Stimulated activated CD4-positive, alpha-beta T cell treated with anti-CD3 and anti-CD28 coated beads, Interleukin-2, amount 100 ng/mL, for 24 hours (primary cell): ENCODE measurements around the gene ASCC1.

ENCODE experiments used
- DNase-seq, 2 donors: peaks; one replicate each; pipeline ENCODE4 v3.0.0-alpha.2; 2020

Gene ASCC1

DNA sequence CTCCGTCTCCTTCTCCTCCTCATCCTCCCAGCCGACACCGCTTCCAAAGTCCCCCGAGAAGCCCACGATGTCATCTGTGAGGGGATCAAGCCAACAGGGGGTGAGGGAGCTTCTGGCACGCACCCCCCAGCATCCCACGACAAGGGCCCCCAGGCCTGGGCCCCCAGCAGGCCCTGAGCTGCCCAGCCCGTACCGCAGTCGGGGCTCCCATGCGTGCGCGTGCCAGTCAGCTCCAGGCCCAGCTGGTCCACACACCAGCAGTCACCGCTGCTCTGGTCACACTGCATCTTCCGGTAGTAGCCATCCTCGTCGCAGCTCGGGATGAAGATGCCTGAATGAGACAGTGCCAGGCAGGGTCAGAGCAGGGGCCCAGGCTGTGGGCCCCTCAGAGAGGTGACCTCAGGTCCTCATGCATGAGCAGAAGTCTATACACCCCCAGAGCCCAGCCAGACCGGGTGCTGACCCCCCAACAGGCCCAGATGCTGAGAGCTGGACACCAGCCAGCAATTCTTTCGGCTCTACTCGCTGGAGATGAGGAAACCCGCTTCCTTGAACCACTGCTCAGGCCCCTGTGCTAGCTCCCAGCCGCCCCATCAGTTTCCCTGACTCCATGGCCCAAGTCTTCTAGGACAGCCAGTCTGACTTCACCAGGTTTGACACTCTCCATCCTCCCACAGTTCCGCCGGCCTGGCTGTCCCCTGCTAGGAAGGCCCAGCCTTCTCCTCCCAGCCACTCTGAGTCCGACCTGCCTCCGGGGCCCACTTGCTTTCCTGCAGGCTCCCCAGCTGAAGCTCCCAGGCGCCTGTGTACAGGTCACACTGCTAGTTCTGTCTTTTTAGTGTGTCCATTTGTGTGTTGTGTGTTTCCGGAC is 153.0 kb downstream of the ASCC1 start:
- no peak for DNase-seq

DNA sequence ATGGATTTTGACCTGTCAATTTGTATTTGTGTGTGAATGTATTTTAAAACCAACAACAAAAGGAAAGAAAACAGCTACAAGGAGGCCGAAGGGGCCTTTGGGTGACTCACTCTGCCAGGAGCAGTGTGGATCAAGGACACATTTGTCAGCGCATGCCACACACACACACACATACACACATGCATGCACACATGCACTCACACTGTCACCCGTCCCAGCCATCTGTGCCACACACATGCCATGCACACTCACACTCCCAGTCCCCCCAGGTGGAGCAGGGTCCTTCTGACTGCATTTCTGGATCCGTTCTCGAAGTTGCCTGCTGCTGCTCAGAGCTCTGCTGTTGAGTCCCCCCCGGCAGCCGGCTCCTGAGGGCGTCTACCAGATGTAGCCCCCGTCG is 153.7 kb downstream of the ASCC1 start:
- DNase-seq, result no peak

DNA sequence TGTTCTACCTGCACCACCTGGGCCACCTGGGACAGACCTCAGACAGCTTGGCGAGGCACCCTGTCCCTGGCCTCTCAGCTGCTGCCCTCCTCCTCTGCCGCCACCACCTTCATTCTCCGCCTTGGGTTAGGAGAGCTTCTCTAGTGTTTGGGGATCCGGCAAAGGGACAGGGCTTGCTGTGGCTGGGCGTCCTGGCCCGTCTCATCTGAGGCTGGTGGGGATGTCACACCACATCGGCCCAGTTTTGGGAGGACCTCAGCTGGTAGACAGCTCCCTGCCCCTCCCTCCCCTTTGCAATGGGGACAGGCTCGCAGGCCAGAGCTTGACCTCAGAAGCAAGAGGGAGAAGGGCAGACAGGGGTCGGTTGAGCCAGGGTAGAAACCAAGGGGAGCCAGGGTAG is 154.1 kb downstream of the ASCC1 start:
- no peak for DNase-seq

DNA sequence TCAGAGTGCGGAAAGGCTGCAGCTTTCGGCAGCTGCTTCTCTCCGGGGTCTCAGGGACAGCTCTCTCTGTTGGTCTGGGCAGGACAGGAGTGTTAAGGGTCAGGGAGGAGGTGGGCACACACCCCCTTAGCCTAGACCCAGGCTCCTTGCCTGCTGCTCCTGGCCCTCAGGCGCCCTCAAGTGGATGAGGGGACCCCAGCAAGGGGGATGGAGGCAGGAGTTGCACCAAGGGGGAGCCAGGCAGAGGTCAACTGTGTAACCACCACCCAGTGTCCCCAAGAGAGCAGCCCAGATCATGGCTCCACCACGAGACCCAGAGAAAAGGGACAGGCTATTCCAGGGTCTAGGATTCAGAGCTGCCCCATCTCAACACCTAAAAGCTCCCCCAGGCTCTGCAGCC is 154.6 kb downstream of the ASCC1 start:
- DNase-seq, result no peak

DNA sequence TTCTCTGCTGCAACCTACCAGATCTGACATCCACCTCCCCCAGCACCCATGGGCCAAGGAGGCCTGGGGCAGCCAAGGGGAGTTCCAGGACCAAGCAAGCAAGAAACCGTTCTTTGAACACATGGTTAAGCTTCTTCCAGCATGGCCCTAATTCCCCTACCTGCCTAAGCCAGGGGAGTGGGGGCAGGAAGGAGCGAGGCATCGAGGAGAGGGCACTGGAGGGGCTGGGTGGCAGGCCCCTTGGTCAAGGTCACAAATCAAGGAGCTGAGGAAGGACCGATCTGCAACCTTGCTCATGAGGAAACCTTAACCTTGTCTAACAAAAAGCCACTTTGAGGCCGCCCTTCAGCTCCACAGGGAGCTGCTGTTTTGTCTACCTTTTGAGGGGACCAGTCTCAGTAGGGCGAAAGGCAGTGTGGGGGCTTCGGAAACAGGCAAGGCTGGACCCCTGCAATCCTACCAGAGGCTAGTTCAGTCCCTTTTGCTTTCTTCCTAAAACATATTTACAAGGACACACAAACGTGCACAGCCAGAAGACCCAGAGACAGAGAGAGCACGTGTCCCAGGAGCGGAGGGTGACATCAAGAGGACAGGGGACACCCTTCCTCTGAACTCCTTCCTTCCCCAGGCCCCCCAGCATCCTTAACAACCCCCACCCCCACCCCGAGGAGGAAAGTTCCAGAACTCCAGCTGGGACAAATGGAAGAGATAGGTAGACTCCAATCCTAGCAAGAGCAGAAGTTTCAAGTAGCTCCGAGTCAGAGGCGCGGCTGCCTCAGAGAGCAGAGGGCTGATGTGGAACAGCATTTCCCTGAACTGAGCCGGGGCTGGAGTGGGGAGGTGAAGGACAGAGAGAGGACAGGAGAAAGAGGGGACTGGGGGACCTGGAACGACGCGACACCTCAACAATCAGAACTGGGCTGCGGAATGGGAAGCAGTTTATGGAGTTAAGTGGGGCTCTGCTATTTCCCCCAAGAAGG is 155.9 kb downstream of the ASCC1 start:
- no peak for DNase-seq

DNA sequence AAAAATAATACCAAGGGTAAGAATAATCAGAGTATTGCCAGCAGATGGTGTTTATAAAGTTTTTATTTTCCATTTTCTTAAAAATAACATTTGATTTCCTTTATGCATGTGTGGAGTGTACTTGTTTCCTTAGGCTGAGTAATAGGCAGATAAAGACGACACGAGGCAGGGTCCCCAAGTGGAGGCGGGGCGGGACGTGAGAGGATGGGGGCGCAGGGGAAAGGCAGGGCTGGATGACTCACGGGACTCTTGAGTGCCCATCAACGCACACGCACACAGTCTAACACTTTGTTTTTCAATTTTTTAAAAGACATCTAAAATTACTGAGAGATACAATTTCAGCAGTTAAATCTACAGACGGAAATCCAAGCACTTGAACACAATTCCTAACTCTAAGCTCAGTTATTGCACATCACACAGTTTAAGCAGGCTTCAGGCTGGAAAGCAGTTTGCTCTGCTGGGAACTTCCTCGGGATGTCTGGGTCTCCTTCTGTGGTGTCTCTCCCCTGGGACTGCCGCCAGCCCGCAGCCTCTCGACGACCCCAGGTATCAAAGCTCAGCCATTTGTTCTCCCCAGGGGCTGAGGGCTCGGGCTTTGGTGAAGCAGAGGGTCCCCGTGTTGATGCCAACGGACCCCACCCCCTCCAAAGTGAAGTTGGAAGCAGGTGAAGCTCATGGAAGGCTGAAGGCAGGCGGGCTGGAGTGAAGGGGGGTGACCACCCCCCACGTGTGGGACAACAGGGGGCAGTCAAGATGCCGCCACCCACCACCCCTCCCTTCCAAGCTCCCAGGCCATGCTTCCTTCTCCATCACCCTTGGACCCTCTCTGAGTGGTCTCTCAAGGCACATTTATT is 156.9 kb downstream of the ASCC1 start:
- DNase-seq, result no peak

DNA sequence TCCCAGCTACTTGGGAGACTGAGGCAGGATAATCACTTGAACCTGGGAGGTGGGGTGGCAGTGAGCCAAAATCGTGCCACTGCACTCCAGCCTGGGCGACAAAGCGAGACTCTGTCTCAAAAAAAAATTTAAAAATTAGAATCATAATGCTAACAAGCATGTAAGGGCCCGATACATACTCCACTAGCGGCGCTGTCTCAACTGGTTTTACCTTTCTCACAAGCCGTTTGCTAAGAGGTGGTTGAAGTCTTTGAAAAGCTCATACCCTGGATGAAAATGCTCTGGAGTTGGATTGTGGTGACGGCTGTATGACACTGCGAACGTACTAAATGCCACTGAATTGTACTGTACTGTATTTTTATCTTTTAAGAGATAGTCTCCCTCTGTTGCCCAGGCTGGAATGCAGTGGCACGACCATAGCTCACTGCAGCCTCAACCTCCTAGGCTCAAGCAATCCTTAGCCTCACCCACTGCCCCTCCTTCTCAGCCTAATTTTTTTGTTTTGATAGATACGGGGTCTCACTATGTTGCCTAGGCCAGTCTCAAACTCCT is 157.7 kb downstream of the ASCC1 start:
- DNase-seq, result no peak

DNA sequence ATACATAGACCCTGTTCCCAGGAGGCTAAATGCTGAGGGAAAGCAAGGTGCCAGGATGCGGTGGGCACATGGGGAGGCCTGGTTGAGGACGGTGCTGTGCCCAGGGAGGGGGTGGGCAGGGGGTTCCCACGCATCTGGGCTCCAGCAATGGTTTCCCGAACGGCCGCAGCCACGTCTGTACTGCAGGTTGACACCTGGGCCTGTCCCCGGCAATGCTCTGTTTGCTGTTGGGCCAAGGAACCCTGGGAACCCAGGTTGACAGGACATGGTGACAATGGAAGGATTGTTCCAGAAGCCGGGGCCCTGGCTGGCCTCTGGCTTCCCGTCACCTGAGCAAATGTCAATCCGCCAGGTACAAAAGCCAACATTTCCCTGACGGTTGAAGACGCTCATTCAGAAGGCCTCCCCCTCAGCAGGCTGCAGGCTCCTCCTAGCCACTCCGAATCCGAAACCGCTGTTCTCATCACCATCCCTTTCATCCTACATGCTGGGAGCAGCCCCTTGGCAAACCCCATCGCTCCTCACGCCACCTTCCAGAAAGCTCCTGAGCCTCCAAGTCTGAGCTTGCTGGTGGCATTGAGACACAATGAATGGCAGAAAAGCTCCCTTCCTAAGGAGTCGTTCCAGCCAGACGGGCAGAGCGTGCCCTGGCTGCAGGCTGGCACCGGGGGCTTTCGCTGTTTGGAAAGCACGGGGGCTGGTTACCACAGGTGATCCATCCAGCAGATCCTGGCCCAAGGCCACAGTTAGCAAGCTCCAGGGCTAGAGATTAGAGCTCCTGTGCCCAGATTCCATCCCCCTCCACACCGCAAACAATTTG is 158.9 kb downstream of the ASCC1 start:
- no peak for DNase-seq

DNA sequence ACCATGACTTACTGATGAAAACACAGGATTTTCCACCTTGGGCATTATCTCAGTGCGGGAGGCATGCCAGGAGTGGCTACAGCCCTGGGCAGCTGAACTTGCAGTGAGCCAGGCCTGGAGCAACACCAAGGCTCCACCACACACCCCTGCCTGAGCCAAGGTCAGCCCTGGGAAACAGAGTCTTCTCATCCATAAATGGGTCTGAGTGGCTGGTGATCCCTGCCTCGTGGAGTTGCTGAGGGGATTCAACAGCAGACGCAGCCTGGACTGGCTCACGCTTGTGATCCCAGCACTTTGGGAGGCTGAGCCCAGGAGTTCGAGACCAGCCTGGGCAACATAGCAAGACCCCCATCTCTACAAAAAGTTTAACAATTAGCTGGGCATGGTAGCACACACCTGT is 160.0 kb downstream of the ASCC1 start:
- DNase-seq, result no peak

DNA sequence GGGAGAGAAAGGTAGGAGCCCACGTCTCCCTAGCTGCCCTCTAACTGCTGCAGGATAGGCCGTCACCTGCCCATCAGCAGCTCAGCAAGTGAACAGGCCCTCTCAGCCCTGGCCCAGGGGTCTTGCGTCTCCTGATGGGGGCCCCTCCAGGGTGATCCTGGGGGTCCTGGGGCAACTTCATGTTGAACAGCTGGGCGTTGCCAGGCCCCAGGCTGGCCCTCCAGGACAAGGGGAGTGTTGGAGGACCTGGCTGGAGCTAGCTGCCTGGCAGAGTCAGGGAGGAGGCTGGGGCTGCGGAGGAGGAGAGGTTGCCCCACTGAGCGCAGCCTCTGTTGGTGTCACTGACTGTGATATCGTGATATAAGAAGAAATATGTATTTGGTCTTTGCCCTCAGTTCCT is 162.4 kb downstream of the ASCC1 start:
- no peak for DNase-seq

DNA sequence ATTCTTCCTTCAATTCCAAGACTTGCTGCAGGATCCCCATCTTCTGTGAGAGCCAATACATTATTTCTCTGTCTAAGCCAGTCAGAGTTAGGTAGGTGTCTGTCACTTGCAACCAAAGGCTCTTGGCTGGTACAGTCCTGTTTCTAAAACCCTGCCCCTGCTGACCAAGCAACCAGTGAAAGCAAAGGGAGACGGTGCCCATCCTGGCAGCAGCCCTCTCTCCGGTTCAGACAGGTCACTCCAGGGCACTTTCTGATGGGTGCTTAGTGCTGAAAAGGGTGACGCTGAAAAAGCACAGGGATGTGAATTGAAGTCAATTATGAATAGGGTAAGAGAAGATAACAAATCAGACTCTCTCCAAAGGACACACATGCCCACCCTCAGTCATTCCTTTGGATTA is 165.2 kb downstream of the ASCC1 start:
- DNase-seq, result no peak

DNA sequence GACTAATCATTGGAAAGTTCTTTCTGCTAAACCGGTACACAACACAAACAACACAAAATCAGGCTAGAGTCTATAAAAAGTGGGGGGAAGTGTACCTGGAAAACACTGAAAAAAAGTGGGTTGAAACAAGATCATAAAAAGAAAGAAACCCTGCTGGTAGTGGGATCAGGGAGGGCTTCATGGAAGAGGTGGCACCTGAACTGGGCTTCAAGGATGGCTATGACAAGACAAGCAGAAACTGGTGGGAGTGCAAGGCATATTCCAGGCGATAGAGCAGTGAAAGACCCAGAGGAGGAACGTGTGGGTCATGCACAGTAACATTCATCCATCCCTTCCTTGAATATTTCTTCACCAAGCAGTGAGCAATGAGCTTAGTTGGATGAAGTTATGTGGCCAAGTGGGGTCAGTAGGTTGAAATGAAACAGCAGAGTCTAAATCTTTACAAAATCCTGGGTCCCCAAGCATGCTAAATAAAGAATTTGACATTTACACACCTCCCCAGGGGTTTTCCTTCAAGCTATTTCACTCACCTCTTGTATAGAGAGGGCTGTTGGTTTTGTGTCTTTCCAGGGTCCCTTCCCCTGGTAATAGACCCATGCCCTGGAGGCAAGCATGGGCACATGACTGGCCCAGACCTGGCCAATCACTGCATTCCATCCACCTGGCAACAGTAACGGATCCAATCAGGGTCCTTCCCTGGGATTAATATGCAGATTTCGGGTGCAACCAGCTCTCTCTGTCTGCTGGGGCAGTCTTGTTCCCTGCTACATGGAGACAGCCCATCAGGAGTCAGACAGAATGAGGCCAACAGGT is 165.9 kb downstream of the ASCC1 start:
- DNase-seq, result no peak

DNA sequence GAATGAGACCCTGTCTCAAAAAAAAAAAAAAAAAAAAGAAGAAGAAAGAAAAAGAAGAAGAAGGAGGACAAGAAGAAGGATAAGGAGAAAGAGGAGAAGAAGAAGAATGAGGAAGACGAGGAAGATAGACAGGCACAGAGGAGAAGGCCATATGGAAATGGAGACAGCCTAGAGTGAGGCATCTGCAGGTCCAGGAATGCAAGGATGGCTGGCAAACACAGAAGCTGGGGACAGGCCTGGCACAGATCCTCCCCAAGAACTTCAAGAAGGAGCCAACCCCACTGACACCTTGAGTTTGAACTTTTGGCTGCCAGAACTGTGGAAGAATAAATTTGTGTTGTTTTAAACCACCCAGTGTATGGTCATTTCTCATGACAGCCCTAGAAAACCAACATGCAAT is 166.6 kb downstream of the ASCC1 start:
- DNase-seq, result no peak

DNA sequence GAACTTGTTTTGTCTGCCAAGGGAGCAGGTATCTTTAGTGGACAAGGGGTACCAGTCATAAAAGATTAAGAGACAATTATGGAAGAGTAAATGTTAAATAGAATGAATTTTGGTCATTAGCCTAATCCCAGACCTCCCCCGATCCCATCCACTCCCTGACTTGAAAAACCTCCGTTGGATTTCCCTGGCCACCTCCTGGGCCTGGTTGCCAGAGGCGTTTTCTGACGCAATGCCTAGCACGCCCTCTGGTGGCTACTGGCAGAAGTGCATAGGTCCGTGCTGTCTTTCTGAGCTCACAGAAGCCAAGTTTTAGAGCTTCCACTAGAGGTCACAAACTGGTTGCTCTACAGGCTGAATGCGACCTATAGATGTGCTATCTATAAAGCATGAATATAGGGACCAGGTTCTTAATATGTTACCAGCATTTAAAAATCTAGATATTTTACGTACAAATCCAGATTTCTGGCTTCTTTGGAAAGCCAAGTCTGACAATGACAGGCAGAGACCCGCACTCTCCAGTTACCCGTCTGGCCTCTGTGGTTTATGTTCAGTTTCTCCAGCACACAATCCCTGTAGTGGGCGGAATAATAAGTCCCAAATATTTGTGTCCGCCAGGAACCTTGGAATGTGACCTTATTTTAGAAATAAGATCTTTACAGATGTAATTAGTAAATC is 167.5 kb downstream of the ASCC1 start:
- peak; percentile 94 to 95 for DNase-seq
